HG02759 (cell line): Measurements from ENCODE around the gene PKNOX2.

ENCODE experiments used
- ATAC-seq: cut with Tn5 transposase; IDR thresholded peaks from one replicate; pipeline ENCODE4 v1.9.1; 2021; ENCODE audit warnings: mild to moderate bottlenecking, moderate library complexity; ENCODE audit not compliant: unreplicated experiment

The PKNOX2 gene

DNA sequence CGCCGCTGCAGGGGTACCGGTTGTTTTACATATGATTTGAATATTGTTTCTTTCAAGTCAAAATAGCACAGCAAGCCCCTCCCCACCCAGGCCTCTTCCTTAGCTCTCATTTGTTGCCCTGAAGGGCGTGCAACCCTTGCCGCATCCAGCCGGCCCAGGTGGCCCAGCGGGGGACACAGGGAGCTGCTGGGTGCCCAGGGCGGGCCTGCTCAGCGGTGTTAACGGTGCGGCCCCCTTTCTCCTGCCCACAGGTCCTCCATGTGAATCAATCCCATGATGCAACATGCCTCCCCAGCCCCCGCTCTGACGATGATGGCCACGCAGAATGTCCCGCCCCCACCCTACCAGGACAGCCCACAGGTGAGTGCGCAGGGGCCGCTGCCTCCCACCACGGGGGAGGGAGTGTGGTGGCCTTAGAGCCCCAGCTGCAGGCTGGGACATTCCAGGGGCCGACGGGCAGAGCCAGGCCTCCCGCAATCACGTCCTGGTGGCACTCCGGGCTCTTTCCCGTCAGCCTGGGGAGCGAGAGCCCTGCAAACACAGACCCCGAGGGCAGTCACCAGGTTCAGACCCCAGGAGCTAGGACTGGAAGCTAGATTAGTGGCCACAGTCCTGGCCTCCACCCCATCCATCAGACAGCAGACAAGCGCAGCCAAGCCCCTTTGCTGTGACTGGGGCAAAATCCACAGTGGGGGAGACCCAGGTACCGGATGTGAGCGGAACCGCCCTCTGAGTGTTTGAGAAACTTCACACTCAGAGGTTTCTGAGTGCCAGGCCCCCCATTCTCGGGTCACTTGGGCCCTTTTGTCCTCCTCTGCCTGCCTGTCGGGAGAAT is 186.7 kb downstream of the PKNOX2 start:
- ATAC-seq: no peak

DNA sequence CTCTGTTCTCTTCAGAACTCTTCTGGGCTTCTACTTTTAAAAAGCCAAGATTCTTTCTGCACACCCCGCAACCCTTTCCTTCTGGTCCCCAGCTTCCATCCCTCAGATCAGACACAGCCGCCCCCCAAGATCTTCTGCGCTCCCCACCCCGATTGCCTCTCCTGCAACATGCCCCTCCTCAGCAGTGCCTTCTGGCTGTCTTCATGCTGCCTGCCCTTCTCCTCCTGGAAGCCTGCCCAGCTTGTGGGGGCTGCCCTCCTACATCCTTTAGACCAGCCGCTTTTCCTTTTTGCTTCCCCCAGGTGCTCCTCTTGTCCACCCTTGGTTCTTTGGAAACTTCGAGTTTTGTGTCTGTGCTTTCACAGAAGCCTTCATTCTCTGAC is 187.3 kb downstream of the PKNOX2 start:
- no peak for ATAC-seq

DNA sequence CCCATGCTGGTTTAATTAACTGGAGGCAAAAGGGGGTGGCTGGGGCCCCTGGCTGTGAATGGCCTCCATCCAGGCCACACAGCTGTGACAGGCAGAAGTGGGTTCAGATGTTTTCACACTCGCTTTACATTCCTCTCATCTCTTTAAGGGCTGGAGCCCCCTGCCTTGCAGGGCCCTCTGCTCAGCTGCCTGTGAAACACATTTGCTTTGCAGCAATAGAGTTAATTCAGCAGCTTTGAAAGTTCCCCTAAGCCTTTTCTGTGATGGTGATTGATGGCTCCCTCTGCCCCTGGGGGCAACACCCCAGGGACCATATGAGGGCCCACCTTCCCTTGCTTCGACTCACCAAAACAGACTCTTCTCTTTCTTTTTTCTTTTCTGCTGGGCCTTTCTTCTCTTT is 192.2 kb downstream of the PKNOX2 start:
- ATAC-seq: no peak

DNA sequence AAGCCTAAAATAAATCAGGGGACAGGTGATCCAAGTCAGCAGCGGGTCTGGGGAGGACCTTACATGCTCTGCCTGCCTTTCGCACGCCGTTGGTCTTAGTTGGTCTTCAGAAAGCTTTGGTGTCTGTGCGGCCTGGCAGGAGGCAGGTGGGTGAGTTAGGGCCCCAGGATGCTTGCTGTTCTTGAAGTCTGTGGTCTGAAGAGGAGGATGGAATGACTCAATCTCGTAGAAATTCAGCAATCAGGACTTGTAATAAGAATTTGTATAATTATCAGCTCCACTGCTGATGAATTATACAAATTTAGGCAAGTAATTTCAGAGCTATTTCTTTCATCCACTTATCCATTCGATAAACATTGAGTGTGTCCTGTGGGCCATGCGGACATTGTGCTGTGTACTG is 193.0 kb downstream of the PKNOX2 start:
- ATAC-seq: no peak

DNA sequence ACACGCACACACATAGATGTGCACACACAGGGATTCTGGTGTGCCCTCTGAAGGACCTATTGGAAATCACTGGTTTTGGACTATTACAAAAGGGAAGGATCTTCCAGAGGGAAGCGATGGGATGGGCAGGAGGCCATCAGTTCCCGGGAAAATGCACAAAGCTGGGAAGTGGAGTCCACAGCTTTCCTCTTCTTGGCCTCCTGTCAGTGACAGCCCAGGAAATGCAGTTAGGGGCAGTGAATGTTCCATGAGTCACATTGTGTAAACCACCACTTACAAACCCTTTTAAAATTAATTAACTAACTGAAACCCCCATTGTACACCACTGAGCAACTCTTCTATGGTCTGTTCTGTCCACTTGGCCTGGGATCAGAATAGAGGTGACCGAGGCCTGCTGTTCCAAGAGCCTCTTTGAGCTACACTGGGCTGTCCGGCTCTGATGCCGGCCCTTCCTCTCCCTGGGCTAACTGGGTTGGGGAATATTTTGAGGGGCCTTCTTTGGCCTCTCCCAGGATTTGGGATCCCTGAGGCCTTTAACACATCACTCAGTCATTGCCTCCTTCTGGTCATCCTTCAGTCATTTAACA is 193.8 kb downstream of the PKNOX2 start:
- no peak for ATAC-seq

DNA sequence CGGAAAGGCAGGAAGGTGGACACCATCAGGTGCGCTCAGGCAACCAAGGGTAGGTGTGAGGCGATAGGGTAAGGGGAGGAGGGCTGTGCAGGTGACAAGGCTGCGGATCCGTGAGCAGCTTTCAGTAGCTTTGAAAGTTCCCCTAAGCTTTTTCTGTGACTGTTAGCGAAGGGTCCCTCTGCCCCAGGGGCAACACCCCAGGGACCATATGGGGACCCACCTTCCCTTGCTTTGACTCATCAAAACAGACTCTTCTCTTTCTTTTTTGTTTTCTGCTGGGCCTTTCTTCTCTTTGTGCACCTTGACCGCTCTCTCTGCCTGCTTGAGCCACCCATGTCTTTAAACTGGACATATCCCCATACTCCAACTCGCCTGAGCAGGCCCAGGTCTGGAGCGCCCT is 194.6 kb downstream of the PKNOX2 start:
- ATAC-seq: no peak

DNA sequence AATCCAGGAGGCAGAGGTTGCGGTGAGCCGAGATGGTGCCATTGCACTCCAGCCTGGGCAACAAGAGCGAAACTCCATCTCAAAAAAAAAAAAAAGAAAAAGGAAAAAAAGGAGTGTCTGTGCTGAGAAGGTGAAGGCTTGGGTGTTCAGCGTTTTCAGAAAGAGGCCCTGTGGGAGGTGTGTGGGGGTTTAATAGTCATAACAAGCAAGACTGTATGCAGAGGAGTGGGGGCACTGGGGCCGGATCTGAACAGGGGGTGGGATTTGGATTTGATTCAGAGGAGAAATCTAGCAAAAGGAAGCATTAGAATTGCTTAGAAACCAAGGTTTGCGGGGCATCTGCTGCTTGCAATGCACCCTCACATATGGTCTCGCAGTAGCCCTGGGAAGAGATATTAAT is 195.5 kb downstream of the PKNOX2 start:
- no peak for ATAC-seq

DNA sequence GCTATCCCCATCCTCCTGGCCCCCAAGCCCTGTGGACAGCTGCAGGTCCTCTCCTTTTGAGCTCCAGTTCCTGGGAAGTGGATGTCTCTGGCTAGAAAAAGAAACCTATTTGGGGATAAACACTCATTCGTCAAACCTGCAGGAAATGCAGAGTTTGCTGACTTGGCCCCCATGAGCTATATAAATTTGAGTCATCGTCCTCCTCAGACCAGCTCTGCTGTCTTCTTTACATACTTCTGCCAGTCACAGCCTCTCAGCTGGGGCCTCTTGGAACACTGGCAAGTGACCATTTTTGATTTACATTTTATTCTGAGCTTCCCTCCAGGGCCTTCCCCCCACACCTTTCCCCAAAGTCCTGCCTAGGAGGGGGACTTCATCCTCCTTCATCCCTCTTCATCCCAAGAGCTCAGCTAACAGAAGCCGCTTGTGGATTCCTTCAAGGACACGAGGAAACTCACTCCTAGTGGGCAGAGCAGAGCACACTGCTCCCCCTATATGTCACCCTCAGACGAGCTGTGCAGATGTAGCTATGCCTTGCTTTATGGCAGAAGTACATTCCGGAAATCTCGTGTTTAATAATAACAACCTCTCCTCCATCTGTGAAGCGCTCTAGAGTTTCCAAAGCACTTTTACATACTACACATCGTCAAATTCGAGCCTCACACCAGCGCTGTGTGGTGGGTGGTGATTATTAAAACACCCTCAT is 199.7 kb downstream of the PKNOX2 start:
- no peak for ATAC-seq

DNA sequence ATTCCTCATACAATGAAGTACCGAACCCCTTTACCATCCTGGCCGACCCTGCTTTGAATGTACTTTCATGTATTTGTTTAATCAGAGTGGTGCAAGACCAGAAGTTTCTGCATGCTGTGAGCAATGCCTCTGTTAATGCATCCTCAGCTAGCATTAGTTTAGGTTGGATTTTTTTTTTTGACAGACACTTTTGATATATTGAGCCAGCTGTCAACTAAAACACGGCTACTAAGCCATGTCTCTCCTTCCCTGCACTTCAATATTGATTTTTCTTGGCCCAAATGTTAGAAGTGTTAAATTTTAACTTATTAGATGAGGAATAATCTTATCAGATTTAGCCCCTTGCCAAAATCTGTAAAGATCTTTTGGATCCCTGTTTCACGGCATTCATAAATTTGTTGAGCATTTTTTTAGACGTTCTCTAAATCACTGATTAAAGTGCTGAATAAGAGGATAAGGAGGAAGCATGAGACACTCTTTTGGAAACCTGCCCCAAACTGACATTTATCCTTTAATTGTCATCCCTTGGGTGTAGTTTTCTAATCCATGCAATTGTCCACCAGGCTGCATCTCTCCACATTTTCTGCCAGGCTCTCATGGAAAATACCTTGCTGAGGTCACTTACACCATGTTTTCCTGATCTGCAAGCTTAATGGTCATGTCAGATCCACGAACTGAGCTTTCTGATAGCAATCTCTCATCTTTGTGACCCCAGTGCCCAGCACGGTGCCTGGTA is 200.8 kb downstream of the PKNOX2 start:
- no peak for ATAC-seq

DNA sequence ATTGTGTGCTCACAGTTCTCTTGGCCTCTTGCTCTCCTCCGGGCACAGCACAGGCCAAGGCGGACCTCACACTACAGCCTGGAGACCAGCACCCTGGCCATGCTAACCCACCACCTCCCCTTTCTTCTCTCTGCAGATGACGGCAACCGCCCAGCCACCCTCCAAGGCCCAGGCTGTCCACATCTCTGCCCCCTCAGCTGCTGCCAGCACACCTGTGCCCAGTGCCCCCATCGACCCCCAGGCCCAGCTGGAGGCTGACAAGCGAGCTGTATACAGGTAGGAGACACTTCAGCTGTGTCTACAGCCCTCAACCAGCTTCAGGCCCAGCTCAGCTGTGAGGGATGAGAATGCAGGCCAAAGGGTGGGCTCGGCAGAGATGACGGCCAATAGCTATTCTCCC is 203.2 kb downstream of the PKNOX2 start:
- ATAC-seq: no peak

DNA sequence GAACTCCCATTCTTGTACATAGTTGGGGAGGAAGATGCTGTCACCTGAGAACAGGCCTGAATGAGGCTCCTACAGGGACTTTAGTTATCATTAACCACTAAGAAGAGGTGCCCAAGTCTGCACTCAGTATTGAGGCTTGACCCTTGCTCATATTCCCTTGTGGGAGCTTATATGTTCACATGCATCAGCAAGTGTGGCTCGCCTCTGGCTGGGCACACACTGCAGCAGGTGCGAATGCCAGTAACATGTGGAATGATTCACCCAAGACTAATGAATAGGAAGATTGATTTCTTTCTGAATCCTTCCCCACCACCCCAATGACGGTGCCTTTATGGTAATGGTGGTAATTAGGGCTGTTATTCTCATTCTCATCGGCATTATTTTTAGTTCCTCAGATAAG is 204.2 kb downstream of the PKNOX2 start:
- no peak for ATAC-seq

DNA sequence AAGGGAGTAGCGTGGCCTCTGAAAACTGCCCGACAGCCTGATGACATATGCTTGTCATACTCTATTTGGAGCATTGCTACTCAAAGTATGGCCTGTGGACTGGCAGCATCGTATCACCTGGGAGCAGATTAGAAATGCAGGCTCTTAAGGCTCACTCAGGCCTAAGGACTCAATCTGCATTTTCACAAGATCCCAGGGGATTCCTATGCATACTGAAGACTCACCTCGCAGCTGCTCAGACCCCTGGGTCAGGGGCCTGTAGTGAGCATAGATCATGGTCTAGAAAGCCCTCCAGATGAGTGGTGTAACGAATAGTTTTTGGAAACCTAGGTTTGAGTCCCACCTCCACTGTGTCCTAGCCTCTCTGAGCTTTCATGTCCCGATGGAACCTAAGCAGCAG is 205.3 kb downstream of the PKNOX2 start:
- ATAC-seq: no peak

DNA sequence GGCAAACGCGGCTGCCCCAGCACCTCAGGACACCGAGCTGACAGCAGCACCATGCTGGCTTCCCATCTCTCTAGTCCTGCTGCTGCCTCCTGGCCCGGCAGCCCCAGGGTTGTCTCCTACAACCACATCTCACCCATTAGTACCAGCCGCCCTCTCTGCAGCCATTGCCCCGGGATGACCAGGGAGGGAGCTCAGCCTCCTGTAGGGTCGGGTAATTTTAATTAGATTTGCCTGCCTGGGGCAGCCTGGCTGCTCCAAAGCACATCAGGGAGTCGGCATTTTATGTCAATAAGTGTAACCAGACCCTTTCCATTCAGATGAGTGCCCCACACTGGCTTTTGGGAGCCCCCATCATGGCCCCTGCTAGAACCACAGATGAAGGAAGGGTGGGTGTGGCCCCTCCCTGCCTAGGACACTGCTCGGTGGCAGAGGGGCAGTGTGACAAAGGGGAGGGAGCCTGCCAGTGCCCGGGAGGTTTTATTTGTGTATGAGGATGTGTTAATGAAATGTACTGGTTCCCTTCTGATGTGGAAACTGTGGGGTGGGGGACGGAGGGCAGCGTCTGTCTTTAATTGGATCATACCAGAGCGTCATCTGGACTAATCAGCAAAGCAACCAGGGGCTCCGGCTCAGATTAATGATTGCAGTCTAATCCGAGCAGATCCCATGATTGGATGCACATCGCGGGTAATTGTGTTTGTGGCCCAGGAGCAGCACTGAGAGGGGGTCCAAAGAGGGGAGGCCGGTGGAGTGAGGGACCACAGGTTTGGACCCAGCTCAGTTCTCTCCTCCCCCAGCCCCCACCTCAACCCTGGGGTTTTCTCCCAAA is 206.2 kb downstream of the PKNOX2 start:
- ATAC-seq: no peak

DNA sequence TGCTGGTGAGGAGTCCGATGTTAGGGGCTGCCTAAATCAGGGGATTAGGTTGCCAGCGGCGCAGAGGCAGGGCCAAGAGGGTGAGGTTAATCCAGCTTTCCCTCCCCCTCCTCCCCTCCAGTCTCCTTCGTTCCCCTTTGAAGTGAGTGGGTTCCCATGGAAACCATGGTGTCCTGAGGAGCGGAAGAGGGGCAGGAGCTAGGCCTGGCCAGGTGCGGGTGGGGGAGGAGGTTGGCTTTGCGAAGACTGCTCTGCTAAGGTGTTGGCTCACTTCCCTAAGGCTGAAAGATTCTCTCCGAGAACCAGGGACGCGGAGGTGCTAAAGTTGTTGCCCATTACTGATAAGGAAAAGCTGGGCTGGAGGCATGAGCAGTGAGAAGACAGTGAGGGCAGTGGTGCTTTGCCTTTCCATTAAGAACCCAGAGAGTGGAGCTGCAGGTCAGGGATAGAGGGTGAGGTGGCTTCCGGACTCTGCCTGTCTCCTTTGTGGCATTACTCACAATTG is 206.9 kb downstream of the PKNOX2 start:
- ATAC-seq: no peak

DNA sequence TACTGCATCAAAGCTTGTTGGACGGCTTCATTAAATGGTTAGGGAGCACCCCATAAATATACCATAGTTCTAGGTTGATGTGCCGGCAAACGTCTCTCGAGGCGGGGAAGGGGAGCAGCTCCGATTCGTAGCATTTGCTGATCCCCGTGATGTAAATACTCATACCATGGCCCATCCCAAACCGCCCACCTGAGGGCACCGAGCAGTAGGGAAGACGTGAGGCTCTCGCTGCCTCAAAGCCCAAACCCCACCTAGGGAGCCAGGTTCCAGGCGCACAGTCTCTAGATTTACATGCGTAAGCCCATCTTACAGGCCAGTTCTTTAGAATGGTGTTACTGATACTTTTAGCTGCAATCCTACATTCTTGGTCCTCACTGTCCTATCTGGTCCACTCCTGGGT is 207.5 kb downstream of the PKNOX2 start:
- ATAC-seq: no peak

DNA sequence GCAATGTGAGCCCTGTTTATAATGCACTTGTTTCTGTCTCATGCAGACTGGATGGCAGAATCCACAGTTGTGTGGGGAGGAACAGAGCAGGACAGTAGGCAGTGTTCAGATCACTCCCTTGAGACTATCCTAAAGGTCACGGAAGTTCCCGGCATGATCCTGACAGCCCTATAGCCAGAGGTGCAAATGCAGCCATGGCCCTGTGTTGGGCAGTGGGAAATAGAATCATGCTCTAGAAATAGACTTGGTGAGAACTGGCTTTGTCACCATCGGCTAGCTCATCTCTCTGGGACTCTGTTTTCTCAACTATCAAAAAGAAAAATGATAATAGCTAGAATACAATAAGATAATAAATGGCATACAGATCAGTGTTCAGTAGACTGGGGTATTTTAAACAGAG is 208.4 kb downstream of the PKNOX2 start:
- ATAC-seq: no peak

DNA sequence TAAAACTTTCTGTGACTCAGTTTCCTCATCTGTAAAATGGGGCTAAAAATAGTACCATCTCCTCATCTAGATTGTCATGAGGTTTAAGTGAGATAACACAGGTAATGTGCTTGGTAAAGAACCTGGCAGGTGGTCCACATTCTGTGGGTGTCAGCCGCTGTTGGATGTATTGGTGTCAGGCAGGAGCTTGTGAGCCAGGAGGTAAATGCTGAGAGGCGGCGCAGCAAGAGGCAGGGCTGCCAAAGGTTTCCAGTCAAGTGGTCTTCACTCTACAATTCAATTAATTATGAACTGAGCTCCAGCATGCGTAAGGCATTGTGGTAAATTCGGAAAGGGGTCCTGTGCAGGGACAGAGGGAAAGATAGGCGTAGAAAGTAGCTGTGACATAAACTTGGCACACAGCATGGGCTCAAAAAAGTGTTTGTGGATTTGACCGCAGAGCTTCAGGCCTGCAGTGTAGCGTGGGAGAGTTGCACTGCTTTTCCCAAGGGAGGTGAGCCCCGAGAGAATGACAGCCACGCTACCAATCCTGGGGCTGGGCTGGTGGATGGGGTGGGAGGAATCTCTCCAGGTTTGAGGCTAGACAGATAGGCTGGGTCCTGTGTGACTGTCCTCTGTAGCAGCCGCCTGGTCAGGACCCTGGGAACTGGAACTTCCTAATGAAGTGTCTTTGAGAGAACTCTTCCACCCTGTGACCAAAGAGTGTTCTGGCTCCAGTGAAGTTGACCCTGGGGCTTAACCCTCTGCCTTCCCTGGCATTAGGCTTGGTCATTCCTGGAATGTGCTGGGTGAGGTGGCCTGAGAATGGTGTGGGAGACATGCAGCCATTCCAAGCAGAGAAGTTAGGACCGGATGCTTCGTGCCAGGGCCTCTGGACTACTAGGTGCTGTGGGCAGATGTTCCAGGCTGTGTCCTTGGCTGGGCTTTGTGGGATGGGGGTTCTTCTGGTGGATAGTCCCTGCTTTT is 209.2 kb downstream of the PKNOX2 start:
- ATAC-seq: no peak

DNA sequence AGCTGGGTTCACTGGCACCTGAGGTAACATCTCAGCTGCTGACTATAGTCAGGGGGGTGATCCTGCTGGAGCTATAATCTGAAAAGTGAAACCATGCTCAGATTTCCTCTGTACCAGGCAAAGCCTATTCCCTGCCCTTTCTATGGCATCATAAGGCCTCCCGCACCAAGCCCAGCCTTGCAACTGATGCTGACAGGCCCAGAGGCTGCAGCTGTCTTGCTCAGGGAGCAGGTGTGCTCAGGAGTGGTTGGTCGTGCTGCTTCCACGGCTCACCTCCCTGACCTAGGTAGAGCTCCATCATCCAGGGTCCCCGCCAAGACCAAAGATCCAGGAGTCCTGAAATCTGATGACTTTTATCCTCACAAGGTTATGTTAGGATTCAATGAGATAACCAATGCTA is 209.8 kb downstream of the PKNOX2 start:
- ATAC-seq: no peak

DNA sequence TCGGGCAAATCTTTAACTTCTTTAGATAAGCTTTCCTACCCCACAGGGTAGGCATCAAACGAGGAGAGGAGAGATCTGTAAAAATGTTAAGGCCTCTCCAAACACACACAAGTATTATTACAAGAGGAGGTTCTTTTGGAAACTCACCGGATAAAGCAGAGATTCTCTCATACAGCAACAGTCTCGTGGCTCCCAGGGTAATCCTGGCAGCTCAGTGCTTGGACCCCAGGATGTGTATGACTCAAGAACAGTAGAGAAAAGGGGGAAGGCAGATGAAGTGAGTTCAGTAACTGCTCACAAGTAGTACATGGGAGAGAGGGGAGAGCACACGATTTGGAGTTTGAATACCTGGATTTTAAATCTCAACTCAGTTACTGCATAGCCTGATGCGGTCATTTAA is 210.6 kb downstream of the PKNOX2 start:
- no peak for ATAC-seq
